ENCODE results near the gene KLHL11.

DNA sequence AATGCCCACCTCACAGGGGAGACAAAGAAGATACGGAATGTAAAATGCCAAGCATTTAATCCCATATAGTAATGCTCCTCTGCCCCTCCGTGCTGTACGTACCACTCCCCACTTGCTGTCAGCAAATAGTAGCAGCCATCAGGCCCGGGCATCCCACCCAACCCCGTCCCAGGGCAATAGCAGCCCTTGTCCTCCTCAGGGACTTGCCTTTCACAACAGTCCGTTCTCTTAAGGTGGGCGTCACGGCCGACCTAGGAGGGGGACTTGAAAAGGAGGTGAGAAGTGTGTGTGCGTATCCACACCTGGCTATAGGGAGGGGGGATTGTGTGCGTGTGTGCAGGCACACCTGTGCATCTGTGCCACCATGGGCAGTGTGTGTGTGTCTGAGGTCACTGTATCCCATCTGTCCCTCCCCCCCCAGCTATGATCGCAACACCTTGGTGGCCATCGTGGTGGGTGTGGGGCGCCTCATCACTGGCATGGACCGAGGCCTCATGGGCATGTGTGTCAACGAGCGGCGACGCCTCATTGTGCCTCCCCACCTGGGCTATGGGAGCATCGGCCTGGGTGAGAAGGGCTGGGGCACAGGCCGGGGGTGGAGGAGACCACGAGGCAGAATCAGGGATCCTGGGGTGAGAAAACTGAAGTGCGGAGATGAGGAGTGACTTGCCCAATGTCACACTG lies 48.4 kb downstream of the KLHL11 start:
- TF ChIP-seq EZH2 (IDR thresholded peaks at IDR 0.05; ENCODE audit: low read depth), result no peak
- TF ChIP-seq, protein P1, sequence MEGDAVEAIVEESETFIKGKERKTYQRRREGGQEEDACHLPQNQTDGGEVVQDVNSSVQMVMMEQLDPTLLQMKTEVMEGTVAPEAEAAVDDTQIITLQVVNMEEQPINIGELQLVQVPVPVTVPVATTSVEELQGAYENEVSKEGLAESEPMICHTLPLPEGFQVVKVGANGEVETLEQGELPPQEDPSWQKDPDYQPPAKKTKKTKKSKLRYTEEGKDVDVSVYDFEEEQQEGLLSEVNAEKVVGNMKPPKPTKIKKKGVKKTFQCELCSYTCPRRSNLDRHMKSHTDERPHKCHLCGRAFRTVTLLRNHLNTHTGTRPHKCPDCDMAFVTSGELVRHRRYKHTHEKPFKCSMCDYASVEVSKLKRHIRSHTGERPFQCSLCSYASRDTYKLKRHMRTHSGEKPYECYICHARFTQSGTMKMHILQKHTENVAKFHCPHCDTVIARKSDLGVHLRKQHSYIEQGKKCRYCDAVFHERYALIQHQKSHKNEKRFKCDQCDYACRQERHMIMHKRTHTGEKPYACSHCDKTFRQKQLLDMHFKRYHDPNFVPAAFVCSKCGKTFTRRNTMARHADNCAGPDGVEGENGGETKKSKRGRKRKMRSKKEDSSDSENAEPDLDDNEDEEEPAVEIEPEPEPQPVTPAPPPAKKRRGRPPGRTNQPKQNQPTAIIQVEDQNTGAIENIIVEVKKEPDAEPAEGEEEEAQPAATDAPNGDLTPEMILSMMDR (conservative IDR thresholded peaks at IDR 0.05), result no peak

Measured in PC-9 (cell line).